ENCODE results near the gene EFHC2.

Gene EFHC2

GRCh38 chrX:44352758-44353157, 9.3 kb upstream of the EFHC2 start:
- POLR2A ChIA-PET: no interaction called here
- CTCF ChIA-PET: no interaction called here
- no peaks in the 10 kb centered on the region for H3K36me3 ChIP-seq (ENCODE audit: control insufficient read depth in 2 of 2, insufficient read depth in 1 of 2, low read length in 2 of 2)
- H3K27ac ChIP-seq (ENCODE audit: extremely low read depth, low read depth, low read length): no peak overlapping the region
- no peak overlapping the region for H3K4me3 ChIP-seq (ENCODE audit: low read depth, low read length)
- no peaks in the 10 kb centered on the region for H3K9me3 ChIP-seq (ENCODE audit: control insufficient read depth, insufficient read depth, low read depth, low read length)
- no peak for TF ChIP-seq ZNF768 (tag by site-specific recombination; IDR thresholded peaks at IDR 0.05)
- TF ChIP-seq ZNF561 (tag by site-specific recombination; IDR thresholded peaks at IDR 0.05; ENCODE audit: borderline replicate concordance): no peak
- no peak for TF ChIP-seq ZNF530 (tag by site-specific recombination; IDR thresholded peaks at IDR 0.05; ENCODE audit: low read depth)
- no peak for TF ChIP-seq YY2 (tag by site-specific recombination; IDR thresholded peaks at IDR 0.05)
- TF ChIP-seq ZNF324 (tag by site-specific recombination; IDR thresholded peaks at IDR 0.05): no peak
- TF ChIP-seq ZNF639 (tag by site-specific recombination; IDR thresholded peaks at IDR 0.05): no peak
- H3K4me1 ChIP-seq (ENCODE audit: control insufficient read depth, insufficient read depth, low read length): no peaks in the 10 kb centered on the region

- no peak for TF ChIP-seq FEZF1 (tag by site-specific recombination; IDR thresholded peaks at IDR 0.05)
- no peak for TF ChIP-seq PATZ1 (tag by site-specific recombination; IDR thresholded peaks at IDR 0.05)
- TF ChIP-seq ZSCAN18 (tag by site-specific recombination; IDR thresholded peaks at IDR 0.05): no peak
- TF ChIP-seq HOXD13 (CRISPR knock-in tag; IDR thresholded peaks at IDR 0.05; ENCODE audit: borderline replicate concordance): no peak
- TF ChIP-seq ZNF146 (tag by site-specific recombination; IDR thresholded peaks at IDR 0.05): no peak
- no peak for TF ChIP-seq HOXC10 (CRISPR knock-in tag; IDR thresholded peaks at IDR 0.05)
- TF ChIP-seq ZNF292 (tag by site-specific recombination; IDR thresholded peaks at IDR 0.05; ENCODE audit: borderline replicate concordance, low read depth): no peak
- Histone ChIP-seq H3K4me1 (ENCODE audit: control insufficient read depth, insufficient read depth, low read length) (no peaks in the 10 kb centered on the region), H3K4me3 (ENCODE audit: low read depth, low read length) (no peak overlapping the region), H3K27ac (ENCODE audit: extremely low read depth, low read depth, low read length) (no peak overlapping the region), H3K36me3 (ENCODE audit: control insufficient read depth in 2 of 2, insufficient read depth in 1 of 2, low read length in 2 of 2) (no peaks in the 10 kb centered on the region), H3K9me3 (ENCODE audit: control insufficient read depth, insufficient read depth, low read depth, low read length) (no peaks in the 10 kb centered on the region)
- ChIA-PET POLR2A (no interaction called here), CTCF (interaction anchor here (0.6 to 1.6 kb wide), 4 partner anchors 12 to 403 kb away, joined by 3 to 6 read pairs (median 4); no protein-coding TSS in a partner anchor)
These were observed 6.1 kb upstream of the EFHC2 start for GRCh38 chrX:44349561-44349960.

GRCh38 chrX:44344687-44345086, 1.2 kb upstream of the EFHC2 start:
- POLR2A ChIA-PET: no interaction called here
- no peak overlapping the region for H3K27ac ChIP-seq (ENCODE audit: extremely low read depth, low read depth, low read length)
- TF ChIP-seq SALL2 (tag by site-specific recombination; IDR thresholded peaks at IDR 0.05; ENCODE audit: borderline replicate concordance) (no peak), ZNF311 (tag by site-specific recombination; IDR thresholded peaks at IDR 0.05; ENCODE audit: borderline replicate concordance) (no peak), ZNF221 (tag by site-specific recombination; IDR thresholded peaks at IDR 0.05; ENCODE audit: borderline replicate concordance) (no peak), ZXDB (tag by site-specific recombination; IDR thresholded peaks at IDR 0.05) (no peak), ZNF133 (tag by site-specific recombination; IDR thresholded peaks at IDR 0.05) (no peak), ZNF560 (tag by site-specific recombination; IDR thresholded peaks at IDR 0.05; ENCODE audit: borderline replicate concordance) (no peak), ZNF148 (tag by site-specific recombination; IDR thresholded peaks at IDR 0.05; ENCODE audit: borderline replicate concordance) (no peak), ZNF558 (tag by site-specific recombination; IDR thresholded peaks at IDR 0.05) (no peak), SETDB1 (IDR thresholded peaks at IDR 0.05; ENCODE audit: insufficient read length, low read length) (no peak), ZNF114 (tag by site-specific recombination; IDR thresholded peaks at IDR 0.05) (no peak), ZNF837 (tag by site-specific recombination; IDR thresholded peaks at IDR 0.05) (no peak), ZNF768 (tag by site-specific recombination; IDR thresholded peaks at IDR 0.05) (no peak), ZNF48 (tag by site-specific recombination; IDR thresholded peaks at IDR 0.05) (no peak), BCL11A (tag by site-specific recombination; IDR thresholded peaks at IDR 0.05; ENCODE audit: low read depth) (no peak), GLI2 (tag by site-specific recombination; IDR thresholded peaks at IDR 0.05; ENCODE audit: borderline replicate concordance, low read depth) (no peak)

More at GRCh38 chrX:44344687-44345086, 1.2 kb upstream of the EFHC2 start:
- Histone ChIP-seq H3K4me1 (ENCODE audit: control insufficient read depth, insufficient read depth, low read length) (no peaks in the 10 kb centered on the region), H3K36me3 (ENCODE audit: control insufficient read depth in 2 of 2, insufficient read depth in 1 of 2, low read length in 2 of 2) (no peaks in the 10 kb centered on the region), H3K4me3 (ENCODE audit: low read depth, low read length) (no peak overlapping the region), H3K9me3 (ENCODE audit: control insufficient read depth, insufficient read depth, low read depth, low read length) (no peaks in the 10 kb centered on the region)
- CTCF ChIA-PET: no interaction called here

Measured in HEK293 (cell line).